Jurkat, Clone E6-1 (cell line): ENCODE measurements around the gene FARP1. TPM values are rescaled to one million over a fixed set of nuclear protein-coding genes. Genes with fewer than 3 reads are reported as not detected.

ENCODE experiments used
- DNase-seq: peaks from one replicate; pipeline ENCODE4 v3.0.0-alpha.2; 2011; ENCODE audit warnings: low read depth, low spot score
- H3K4me3 ChIP-seq: 2 replicates; pipeline ENCODE4 v1.5.1; 2011; ENCODE audit warnings: mild to moderate bottlenecking, low read length, control low read depth, moderate library complexity
- polyA plus RNA-seq: library from polyadenylated mRNA; unstranded; fragments of >200 nt; gene quantifications from one replicate; pipeline ENCODE4 v1.2.1, GENCODE V29; 2012; ENCODE audit warnings: missing spikeins; ENCODE audit not compliant: insufficient read length, insufficient read depth

FARP1 gene, protein sequence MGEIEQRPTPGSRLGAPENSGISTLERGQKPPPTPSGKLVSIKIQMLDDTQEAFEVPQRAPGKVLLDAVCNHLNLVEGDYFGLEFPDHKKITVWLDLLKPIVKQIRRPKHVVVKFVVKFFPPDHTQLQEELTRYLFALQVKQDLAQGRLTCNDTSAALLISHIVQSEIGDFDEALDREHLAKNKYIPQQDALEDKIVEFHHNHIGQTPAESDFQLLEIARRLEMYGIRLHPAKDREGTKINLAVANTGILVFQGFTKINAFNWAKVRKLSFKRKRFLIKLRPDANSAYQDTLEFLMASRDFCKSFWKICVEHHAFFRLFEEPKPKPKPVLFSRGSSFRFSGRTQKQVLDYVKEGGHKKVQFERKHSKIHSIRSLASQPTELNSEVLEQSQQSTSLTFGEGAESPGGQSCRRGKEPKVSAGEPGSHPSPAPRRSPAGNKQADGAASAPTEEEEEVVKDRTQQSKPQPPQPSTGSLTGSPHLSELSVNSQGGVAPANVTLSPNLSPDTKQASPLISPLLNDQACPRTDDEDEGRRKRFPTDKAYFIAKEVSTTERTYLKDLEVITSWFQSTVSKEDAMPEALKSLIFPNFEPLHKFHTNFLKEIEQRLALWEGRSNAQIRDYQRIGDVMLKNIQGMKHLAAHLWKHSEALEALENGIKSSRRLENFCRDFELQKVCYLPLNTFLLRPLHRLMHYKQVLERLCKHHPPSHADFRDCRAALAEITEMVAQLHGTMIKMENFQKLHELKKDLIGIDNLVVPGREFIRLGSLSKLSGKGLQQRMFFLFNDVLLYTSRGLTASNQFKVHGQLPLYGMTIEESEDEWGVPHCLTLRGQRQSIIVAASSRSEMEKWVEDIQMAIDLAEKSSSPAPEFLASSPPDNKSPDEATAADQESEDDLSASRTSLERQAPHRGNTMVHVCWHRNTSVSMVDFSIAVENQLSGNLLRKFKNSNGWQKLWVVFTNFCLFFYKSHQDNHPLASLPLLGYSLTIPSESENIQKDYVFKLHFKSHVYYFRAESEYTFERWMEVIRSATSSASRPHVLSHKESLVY
- polyA plus RNA-seq: 3.6 TPM

DNA sequence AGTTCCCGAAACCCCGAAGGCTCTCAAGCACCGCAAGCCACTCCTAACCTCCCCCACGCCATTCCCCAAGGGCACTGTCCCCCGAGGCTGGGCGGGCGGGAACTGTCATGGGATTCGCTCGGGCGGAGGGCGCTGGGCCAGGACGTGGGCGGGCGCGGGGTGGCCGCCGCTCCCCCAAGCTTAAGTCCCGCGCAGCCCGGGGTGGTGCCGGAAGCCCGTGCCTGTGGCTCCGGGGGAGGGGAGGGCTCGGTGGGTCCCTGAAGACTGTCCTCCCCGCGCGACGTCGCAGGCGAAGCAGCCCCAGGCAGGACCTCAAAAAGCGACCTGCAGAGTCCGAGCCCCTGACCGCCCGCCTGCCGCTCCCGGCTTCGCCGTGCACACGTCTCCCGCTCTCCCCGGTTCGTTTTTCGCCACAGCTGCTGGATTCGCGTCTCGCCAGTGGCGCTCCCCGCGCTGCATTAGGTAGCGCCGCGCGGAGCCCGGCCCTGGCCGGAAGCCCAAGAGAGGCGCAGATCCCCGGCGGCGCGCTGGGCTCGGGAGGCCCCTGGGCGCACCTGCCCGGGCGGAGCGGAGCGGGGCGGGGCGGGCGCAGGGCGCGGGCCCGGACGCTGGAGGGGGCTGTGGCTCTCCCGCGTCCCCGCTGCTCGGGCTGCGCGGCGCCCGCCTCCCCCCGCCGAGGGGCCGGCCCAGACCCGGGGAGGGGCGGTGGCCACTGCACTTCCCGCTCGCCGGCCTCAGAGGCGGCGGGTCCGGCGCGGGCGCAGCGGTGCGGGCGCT, at the start of gene FARP1:
FARP1 (plus strand) TSS at position 715 of the 777 bp plus-strand sequence. CDS start 70,149 bp downstream, outside the sequence.
- H3K4me3 ChIP-seq: peak within 1 kb of the TSS; percentile 29
- no peak for DNase-seq

DNA sequence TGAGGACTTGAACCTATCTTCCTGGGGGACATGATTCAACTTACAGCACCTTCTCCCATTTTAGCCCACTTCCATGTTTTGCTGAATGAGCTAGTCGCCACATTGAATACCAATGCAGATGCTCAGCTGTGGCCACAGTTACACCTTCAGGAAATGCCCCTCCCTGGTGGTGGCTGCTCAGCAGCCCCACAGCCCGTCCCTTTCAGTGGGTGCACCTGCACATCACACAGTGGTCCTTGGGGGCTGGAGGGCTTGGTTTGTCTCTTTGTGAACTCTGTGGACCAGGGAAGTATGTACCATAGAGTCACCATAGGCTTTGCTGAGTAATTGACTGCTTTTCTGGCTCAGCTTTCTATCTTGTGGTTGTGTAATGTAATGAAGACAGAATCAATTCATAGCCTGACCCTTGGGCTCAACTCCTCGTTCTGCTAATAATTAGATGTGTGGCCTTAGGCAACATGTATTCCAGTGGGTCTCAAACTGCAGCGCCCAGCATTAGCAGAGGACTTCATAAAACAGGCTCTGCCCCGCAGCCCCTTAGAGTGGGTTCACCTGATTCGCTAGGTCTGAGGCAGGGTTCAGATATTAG, 48.1 kb upstream of the FARP1 start:
- no peak for DNase-seq

DNA sequence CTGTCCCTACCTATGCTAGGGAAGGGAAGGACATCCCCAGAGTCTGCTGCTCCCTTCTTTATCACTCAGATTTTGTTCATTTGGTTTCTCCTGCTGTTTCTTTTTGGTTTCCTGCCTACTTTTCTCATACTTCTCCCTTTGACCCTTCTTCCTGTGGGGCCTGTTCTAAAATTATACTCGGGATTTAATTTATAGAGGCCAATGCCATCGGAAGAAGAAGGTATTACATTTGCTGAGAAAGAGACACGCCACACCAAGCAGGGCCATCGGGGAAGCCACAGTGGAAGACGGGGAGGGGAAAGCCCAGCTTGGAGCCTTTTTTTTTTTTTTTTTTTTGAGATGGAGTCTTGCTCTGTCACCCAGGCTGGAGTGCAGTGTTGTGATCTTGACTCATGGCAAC, 46.8 kb upstream of the FARP1 start:
- no peak overlapping the region for H3K4me3 ChIP-seq
- no peak for DNase-seq

More for the DNA sequence above, 48.1 kb upstream of the FARP1 start:
- H3K4me3 ChIP-seq: no peak overlapping the region

DNA sequence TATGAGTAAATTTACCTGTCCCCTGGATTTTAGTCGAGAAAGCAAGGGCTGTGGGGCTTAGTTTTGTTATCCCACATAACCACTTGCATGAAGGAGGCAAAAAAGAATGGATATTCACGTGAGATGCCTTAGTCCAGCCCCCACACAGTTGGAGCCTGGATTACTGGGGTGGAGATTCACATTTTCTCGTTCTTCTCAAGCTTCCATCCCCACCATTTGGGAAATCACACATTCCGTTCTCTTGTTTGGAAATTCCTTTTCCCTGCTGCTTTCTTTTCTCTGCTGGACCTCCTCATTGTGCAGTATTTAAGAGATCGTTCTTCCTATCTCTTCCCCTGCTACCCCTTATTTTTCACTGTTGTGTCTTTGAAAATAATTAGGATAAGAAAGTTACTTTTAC, 45.1 kb upstream of the FARP1 start:
- no peak for DNase-seq

DNA sequence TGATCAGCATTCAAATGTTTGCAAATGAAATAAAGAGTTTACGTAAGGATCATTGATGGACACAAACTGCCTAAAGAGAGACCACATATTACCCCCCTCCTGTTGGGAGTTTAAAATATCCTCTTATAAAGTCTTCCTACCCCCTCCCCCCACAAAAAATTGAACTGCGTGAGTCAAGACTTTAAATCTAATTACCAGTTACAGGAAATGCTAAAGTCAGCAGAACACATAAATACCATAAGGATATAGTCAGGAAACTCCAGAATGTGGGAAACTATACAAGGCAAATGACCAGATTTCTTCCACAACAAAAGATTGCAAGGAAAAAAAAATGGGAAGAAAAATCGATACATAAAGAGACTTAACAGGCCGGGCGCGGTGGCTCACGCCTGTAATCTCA, 44.4 kb upstream of the FARP1 start:
- DNase-seq: no peak
- no peak overlapping the region for H3K4me3 ChIP-seq

More for the DNA sequence above, 45.1 kb upstream of the FARP1 start:
- H3K4me3 ChIP-seq: no peak overlapping the region

DNA sequence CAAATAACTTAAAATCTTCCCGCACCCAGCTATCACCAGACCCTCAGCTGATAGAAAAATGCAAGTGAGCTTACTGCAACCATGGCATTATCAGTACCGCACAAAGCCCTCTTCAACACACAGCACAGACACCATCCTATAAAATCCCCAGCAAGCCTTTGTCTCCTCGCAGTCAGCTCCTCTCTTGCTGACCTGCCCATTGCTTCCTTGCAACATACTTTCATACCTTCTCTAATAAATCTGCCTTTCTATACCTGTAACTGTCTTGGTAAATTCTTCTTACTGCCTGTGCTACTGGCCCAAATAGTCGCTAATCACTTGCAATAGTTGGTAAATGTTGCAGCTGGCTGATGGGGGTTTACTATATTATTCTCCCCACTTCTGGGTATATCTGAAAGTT, 43.3 kb upstream of the FARP1 start:
- no peak overlapping the region for H3K4me3 ChIP-seq
- DNase-seq: no peak

DNA sequence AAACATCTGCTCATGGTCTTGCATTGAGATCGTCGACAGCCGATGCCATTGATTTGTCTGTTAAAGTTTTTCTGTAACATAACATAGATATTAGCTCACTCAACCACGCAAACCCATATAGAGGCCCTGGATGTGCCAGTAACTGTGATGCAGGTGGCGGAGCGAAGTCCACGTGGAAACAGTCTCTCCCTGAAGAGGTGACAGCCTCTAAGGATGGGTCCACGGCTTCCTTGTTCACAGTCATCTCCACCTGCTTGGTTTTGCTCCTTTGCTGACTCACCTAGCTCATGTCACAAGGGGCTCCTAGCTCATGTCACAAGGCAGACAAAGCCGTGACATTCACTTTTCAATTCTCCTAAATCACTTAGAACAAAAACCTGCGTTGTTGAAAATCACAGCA, 42.4 kb upstream of the FARP1 start:
- DNase-seq: no peak
- no peak overlapping the region for H3K4me3 ChIP-seq

DNA sequence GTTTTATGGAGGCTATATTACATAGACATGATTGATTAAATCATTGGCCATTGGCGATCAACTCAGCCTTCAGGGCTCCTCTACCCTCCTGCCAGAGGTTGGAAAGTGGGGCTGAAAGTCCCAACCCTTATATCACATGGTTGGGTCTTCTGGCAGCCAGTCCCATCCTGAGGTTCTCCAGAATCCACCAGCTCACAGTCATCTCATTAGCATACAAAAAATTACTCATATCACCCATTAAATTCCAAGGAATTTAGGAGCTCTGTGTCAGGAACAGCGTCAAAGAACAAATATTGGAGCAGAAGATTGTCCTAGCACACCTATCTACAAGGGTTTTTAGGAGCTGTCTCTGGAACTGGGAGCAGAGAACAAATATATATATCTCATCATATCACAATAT, 39.4 kb upstream of the FARP1 start:
- H3K4me3 ChIP-seq: no peak overlapping the region
- DNase-seq: no peak

DNA sequence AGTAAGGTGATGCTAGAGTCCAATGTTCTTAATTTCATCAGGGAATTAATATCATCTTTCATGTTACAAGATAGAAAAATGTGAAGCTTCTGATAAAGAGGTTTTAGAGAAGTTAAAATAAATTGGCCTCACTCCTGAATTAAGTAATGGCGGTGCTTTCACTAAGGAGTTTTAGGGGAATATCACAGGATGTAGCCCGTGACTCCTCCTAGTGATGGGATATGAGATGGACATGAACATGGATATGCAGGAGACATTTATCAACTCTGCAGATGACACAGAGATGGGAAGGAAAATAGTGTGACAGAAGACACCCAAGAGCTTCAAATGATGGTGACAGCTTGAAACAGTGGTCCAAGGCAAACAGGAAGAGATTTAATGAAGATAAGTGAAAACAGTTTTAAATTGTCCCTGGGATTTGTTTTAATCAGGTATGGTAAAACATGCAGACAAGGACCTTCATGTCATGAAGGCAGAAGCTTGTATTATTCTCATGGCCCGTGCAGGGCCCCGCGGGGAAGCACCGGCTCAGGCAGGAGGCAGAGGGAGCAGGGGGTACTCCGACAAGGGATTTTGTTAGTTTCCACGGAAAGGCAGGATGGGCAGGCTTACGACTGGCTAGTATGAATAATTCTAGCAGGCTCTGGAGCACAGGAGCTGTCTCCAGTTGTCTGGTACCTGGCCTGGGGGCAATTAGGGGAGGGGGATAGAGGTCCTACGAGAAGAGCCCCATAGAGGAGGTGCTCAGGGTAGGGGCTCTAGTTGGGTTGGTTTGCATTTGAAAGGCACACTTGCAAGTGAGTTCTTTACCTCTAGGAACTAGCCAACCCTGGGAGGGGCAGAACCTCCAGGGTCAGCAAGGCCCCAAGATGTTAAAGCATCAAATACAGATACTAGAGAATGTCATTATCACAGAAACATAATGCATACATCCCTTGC, 38.7 kb upstream of the FARP1 start:
- no peak for DNase-seq

DNA sequence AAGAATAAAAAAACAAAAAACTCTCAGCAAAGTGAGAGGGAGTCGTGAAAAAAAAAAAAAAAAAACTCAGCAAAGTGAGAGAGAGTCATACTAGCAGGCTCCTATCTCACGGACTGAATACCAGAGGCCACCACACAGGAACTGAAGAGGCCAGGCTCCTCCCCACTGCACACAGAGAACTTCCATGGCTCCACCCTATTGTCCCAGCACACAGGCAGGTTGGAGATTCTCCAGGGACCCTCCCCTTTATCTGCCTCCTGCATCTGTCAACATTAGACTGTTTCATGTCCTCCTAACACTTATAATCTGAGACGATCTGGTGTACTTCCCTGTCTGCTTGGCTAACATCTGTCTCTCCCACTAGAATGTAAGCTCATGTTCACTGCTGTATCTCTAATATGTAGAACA, 37.0 kb upstream of the FARP1 start:
- DNase-seq: no peak
- no peak overlapping the region for H3K4me3 ChIP-seq

More for the DNA sequence above, 38.7 kb upstream of the FARP1 start:
- H3K4me3 ChIP-seq: no peak overlapping the region

DNA sequence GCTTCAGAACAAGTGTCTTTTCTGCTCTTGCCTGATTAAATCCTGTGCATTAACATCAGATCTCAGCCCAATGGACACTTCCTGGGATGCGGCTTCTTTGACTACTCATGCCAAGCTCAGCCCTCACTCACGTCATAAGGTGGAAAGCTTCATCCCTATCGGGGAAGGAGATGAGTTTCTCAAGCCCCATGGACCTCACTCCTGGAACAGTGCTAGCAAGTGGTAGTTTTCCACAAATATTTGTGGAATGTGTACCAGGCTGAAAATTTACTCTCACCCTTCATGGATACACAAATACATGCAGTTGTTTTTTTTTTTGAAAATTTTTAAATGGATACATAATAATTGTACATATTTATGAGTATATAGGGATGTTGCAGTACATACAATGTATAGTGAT, 34.6 kb upstream of the FARP1 start:
- no peak for DNase-seq
- no peak overlapping the region for H3K4me3 ChIP-seq

DNA sequence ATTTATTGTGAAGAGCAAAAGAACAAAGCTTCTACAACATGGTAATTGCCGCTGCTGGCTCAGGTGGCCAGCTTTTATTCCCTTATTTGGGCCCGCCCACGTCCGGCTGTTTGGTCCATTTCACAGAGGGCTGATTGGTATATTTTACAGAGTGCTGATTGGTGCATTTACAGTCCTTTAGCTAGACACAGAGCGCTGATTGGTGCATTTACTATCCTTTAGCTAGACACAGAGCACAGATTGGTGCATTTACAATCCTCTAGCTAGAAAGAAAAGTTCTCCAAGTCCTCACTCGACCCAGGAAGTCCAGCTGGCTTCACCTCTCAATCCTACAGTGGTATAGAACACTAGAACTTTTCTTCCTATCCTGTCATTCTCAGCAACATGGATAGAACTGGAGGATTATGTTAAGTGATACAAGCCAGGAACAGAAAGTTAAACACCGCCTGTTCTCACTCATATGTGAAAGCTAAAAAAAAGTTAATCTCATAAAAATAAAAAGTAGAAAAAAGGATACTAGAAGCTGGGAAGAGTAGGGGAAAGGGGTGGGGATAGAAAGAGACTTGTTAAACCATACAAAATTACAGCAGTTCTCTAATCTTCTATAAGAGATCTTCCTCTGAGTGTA, 33.6 kb upstream of the FARP1 start:
- DNase-seq: no peak
- no peak overlapping the region for H3K4me3 ChIP-seq

DNA sequence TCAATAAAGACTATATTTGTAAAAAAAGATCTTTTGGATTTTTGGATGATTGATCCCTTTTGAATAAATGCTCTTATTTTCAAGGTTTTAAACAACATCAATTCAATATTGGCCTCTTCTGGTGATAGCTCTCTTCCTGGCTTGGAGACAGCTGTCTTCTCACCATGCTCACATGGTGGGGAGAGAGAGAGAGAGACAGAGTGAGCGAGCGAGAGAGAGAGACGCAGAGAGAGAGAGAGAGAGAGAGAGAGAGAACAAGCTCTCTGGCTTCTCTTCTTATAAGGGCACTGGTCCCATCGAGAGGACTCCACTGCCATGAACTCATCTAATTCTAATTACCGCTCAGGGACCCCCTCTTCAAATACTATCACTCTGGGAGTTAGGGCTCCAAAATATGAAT, 32.1 kb upstream of the FARP1 start:
- H3K4me3 ChIP-seq: no peak overlapping the region
- DNase-seq: no peak

DNA sequence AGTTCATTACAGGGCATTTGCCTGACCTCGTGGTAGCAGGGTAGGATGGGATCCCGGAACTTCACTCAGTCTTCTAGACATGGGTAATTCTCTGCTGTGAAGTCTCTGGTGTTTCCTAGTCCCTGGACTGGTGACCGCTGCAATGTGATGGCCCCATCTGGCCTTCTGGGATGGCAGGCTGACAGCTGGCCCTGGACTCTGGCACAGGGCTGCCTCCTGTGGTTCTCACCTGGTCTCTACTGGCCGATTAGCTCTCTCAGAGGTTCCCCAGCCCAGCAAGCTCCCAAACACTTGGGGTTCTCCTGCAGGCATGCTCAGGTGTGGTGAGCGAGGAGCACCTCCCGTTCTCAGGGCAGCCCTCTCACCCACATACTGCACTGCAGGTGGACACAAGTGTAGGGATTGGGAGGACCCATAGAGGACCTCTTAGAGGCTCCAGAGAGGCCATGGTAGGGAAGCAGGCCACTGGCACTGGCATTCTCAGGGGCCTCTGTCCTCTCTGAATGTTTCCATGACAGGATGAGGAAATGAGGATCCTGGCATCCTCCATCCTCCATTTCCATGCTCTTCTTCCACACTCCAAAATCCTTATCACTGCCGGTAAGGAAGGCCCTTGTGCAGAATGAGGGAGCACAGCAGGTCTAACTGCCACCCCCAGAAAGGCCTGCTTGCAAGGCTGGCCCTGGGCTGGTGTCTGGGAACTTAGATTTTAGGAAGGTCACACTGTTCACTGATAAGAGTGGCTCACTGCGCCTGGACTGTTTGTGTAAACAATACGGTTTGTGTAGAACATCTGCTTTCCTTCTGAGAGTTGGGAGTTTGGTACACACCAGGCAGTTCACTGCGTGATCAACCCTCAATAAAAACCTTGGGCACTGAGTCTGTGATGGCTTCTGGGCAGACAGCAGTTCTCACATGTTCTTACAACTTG, 31.5 kb upstream of the FARP1 start:
- H3K4me3 ChIP-seq: no peak overlapping the region
- no peak for DNase-seq

DNA sequence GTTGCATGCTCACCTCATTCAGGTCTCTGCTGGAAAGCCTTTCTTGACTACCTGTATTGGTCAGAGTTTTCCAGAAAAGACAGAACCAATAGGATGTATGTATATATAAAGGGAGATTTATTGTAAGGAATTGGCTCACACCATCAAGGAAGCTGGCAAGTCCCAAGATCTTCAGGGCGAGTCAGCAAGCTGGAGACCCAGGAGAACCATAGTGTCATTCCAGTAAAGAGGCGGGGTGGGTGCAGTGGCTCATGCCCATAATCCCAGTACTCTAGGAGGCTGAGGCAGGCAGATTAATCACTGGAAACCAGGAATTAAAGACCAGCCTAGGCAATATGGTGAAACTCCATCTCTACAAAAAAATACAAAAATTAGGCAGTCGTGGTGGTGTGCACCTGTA, 30.4 kb upstream of the FARP1 start:
- no peak for DNase-seq
- H3K4me3 ChIP-seq: no peak overlapping the region

DNA sequence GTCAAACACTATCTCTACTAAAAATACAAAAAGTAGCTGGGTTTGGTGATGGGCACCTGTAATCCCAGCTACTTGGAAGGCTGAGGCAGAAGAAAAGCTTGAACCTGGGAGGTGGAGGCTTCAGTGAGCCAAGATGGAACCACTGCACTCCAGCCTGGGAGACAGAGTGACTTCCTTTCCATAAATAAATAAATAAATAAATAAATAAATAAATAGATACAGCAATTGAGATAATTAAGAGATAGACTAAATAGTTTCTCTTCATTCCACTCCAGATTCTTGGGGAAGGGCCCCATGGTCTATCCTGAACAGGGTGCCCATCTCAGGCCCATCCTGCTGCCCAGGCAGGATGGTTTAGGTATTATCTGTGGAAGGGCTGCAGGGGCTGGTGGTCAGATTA, 24.0 kb upstream of the FARP1 start:
- no peak for DNase-seq
- H3K4me3 ChIP-seq: no peak overlapping the region
